Naive thymus-derived CD4-positive, alpha-beta T cell (primary cell): ENCODE data around the gene IP6K1. TPM values are rescaled to one million over a fixed set of nuclear protein-coding genes. Genes with fewer than 3 reads are reported as not detected.
"Not testable (repeated sequence)": the region's sequence is repeated elsewhere in the genome, so short reads cannot be mapped to it uniquely, and the experiment has no call there.

ENCODE experiments used
- ATAC-seq: fragments of 150-1000 bp; cut with Tn5 transposase; 2 replicates; pipeline ENCODE4 v1.10.0; 2021; ENCODE audit warnings: mild to moderate bottlenecking, moderate library complexity
- CTCF ChIA-PET: fragments of 350-600 bp; sonication (Branson Sonifier 250); formaldehyde crosslinking; loops from one replicate; lab custom pipeline; 2021; ENCODE audit warnings: antibody characterized with exemption; lab: Charles Lee
- POLR2A ChIA-PET: fragments of 350-600 bp; sonication (Branson Sonifier 250); formaldehyde crosslinking; loops from one replicate; lab custom pipeline; 2021; ENCODE audit warnings: antibody characterized with exemption, inconsistent platforms; lab: Charles Lee
- DNase-seq, 9 donors: peaks; one replicate each; pipeline versions ENCODE4 v3.0.0 to v3.0.0-alpha.2; 2020 to 2022; ENCODE audit warnings: mixed read lengths in 1 of 9
- H3K27ac ChIP-seq: one replicate; pipeline ENCODE4 v1.7.0; 2013; ENCODE audit warnings: mild to moderate bottlenecking, low read depth, low read length, moderate library complexity
- H3K27me3 ChIP-seq, 2 donors: one replicate each; pipeline ENCODE4 v1.7.0; 2013; ENCODE audit warnings: low read length in 2 of 2, mild to moderate bottlenecking in 2 of 2, moderate library complexity in 2 of 2; ENCODE audit not compliant: control insufficient read depth in 2 of 2, insufficient read depth in 2 of 2
- H3K36me3 ChIP-seq, 3 experiments: 1 replicate in 2 of 3; 2 replicates in 1 of 3; pipeline ENCODE4 v1.7.0; 2013; ENCODE audit warnings: low read length in 3 of 3, mild to moderate bottlenecking in 3 of 3, moderate library complexity in 1 of 3; ENCODE audit not compliant: insufficient read depth in 3 of 3, control insufficient read depth in 2 of 3
- H3K4me1 ChIP-seq, 2 donors: one replicate each; pipeline ENCODE4 v1.7.0; 2013; ENCODE audit warnings: low read length in 2 of 2, mild to moderate bottlenecking in 2 of 2, moderate library complexity in 1 of 2; ENCODE audit not compliant: control insufficient read depth in 2 of 2, insufficient read depth in 2 of 2
- H3K4me3 ChIP-seq: 2 replicates; pipeline ENCODE4 v1.7.0; 2013; ENCODE audit warnings: mild to moderate bottlenecking, low read length
- H3K9me3 ChIP-seq, 3 experiments: 1 replicate in 2 of 3; 2 replicates in 1 of 3; pipeline ENCODE4 v1.7.0; 2013; ENCODE audit warnings: low read length in 3 of 3; ENCODE audit not compliant: control insufficient read depth in 2 of 3
- H3K27ac Mint-ChIP-seq, 9 donors: one replicate each; pipeline ENCODE4 v1.8.0; 2020 to 2022; ENCODE audit warnings: mixed read lengths in 9 of 9, mild to moderate bottlenecking in 8 of 9, moderate library complexity in 5 of 9, inconsistent platforms in 2 of 9
- H3K27me3 Mint-ChIP-seq, 5 donors: one replicate each; pipeline ENCODE4 v1.8.0; 2021 to 2022; ENCODE audit warnings: mixed read lengths in 5 of 5, mild to moderate bottlenecking in 1 of 5
- H3K36me3 Mint-ChIP-seq, 5 donors: one replicate each; pipeline ENCODE4 v1.8.0; 2020 to 2022; ENCODE audit warnings: mixed read lengths in 5 of 5, mild to moderate bottlenecking in 3 of 5, inconsistent platforms in 1 of 5
- H3K4me1 Mint-ChIP-seq, 7 donors: one replicate each; pipeline ENCODE4 v1.8.0; 2020 to 2022; ENCODE audit warnings: mixed read lengths in 7 of 7, mild to moderate bottlenecking in 3 of 7, inconsistent platforms in 1 of 7
- H3K4me3 Mint-ChIP-seq, 10 donors: one replicate each; pipeline ENCODE4 v1.8.0; 2020 to 2022; ENCODE audit warnings: mild to moderate bottlenecking in 10 of 10, mixed read lengths in 10 of 10, moderate library complexity in 6 of 10, inconsistent platforms in 2 of 10
- H3K9me3 Mint-ChIP-seq, 11 donors: one replicate each; pipeline ENCODE4 v1.8.0; 2020 to 2022; ENCODE audit warnings: mixed read lengths in 11 of 11, mild to moderate bottlenecking in 4 of 11, inconsistent platforms in 1 of 11, moderate library complexity in 1 of 11
- intact Hi-C, 2 donors: fragments of 100-400 bp; cut with micrococcal nuclease; formaldehyde crosslinking; loops; one replicate each; pipeline ENCODE4 v1.15.1; 2023
- polyA plus RNA-seq, 2 donors: library from polyadenylated mRNA; unstranded; fragments of 300-500 nt; fragmentation: Illumina TruSeq; gene quantifications; one replicate each; pipeline ENCODE4 v1.2.3, GENCODE V29; 2021
- total RNA-seq, 6 experiments: library from RNA in 5 of 6; stranded (reverse) in 5 of 6; gene quantifications; 1 replicate in 5 of 6; 2 replicates in 1 of 6; pipeline ENCODE4 v1.2.3 and lab custom pipeline; 2021 to 2026

IP6K1 gene
- total and polyA plus RNA-seq, 7 experiments from 2014 or later = 18.4 to 57.0 (median 45.4) TPM

GRCh38 chr3:49782277-49782676 is 4.1 kb downstream of the IP6K1 start:
- ATAC-seq, intact Hi-C loops, H3K9me3 Mint-ChIP-seq, H3K27ac ChIP-seq, H3K9me3 ChIP-seq, DNase-seq, H3K27me3 Mint-ChIP-seq, H3K27me3 ChIP-seq, H3K4me3 ChIP-seq: not testable (repeated sequence)
- Mint-ChIP-seq H3K36me3 (peaks cover 0 to 24% (median 11%) of the 10 kb centered on the region in 5 donors), H3K4me1 (peaks cover 37 to 72% (median 50%) of the 10 kb centered on the region in 7 donors), H3K27ac (peak overlapping the region in 2 of 9 donors; percentile 5 to 80), H3K4me3 (peak overlapping the region in 5 of 10 donors; percentile 6 to 61 (median 25))
- H3K4me1 ChIP-seq = peaks cover 15 to 19% of the 10 kb centered on the region in 2 donors
- ChIA-PET CTCF (interaction anchor here (0.7 to 1.5 kb wide), 3 partner anchors 19 to 58 kb away, joined by 3 to 5 read pairs (median 4); no protein-coding TSS in a partner anchor), POLR2A (interaction anchor here (1.3 kb wide), 1 partner anchor 58 kb away, joined by 3 read pairs; the partner anchor contains the start of gene GMPPB)
- H3K36me3 ChIP-seq = peaks cover 0 to 14% (median 0%) of the 10 kb centered on the region in 3 experiments

- Mint-ChIP-seq H3K4me1 (peaks cover 32 to 68% (median 48%) of the 10 kb centered on the region in 7 donors), H3K4me3 (peak overlapping the region in 4 of 10 donors; percentile 10 to 65 (median 22)), H3K27ac (peak overlapping the region in 2 of 9 donors; percentile 58 to 72), H3K9me3 (no peaks in the 10 kb centered on the region), H3K36me3 (peaks cover 0 to 24% (median 14%) of the 10 kb centered on the region in 5 donors), H3K27me3 (no peaks in the 10 kb centered on the region)
- ChIA-PET CTCF (interaction anchor here (0.7 to 1.5 kb wide), 3 partner anchors 20 to 59 kb away, joined by 3 to 5 read pairs (median 4); no protein-coding TSS in a partner anchor), POLR2A (interaction anchor here (1.1 to 1.3 kb wide), 2 partner anchors 32 to 57 kb away, joined by 3 read pairs; partner anchors contain the start of genes GMPPB and UBA7)
- Histone ChIP-seq H3K36me3 (peaks cover 0 to 19% (median 0%) of the 10 kb centered on the region in 3 experiments), H3K27ac (no peak overlapping the region), H3K27me3 (no peaks in the 10 kb centered on the region), H3K4me1 (peaks cover 13 to 19% of the 10 kb centered on the region in 2 donors), H3K4me3 (no peak overlapping the region), H3K9me3 (no peaks in the 10 kb centered on the region)
- ATAC-seq (no peak), DNase-seq (no peak)
- intact Hi-C loops = no loop called here
Observed at GRCh38 chr3:49781415-49782199, 4.7 kb downstream of the IP6K1 start.

DNA sequence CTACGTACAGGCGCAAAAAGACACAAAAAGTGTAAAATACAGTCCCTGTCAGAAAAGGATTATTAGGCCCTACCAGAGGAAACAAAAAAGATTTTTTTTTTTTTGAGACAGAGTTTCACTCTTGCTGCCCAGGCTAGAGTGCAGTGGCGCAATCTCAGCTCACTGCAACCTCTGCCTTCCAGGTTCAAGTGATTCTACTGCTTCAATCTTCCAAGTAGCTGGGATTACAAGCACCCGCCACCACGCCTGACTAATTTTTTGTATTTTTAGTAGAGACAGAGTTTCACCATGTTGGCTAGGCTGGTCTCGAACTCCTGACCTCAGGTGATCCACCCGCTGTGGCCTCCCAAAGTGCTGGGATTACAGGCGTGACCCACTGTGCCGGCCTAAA is 5.4 kb downstream of the IP6K1 start:
- H3K9me3 Mint-ChIP-seq, H3K4me3 ChIP-seq, H3K27me3 ChIP-seq, DNase-seq, CTCF ChIA-PET, H3K9me3 ChIP-seq, H3K27me3 Mint-ChIP-seq, intact Hi-C loops, H3K27ac ChIP-seq, ATAC-seq: not testable (repeated sequence)
- Mint-ChIP-seq H3K4me1 (peaks cover 32 to 69% (median 51%) of the 10 kb centered on the region in 7 donors), H3K27ac (peak overlapping the region in 3 of 9 donors; percentile 63 to 76 (median 72)), H3K4me3 (peak overlapping the region in 6 of 10 donors; percentile 13 to 70 (median 44)), H3K36me3 (peaks cover 0 to 24% (median 16%) of the 10 kb centered on the region in 5 donors)
- Histone ChIP-seq H3K4me1 (peaks cover 13 to 19% of the 10 kb centered on the region in 2 donors), H3K36me3 (peaks cover 0 to 15% (median 0%) of the 10 kb centered on the region in 3 experiments)
- POLR2A ChIA-PET = interaction anchor here (1.1 to 1.3 kb wide), 2 partner anchors 32 to 57 kb away, joined by 3 read pairs; partner anchors contain the start of genes GMPPB and UBA7

GRCh38 chr3:49780080-49780974 is 6.0 kb downstream of the IP6K1 start:
- peaks cover 13 to 18% of the 10 kb centered on the region in 2 donors for H3K4me1 ChIP-seq
- ATAC-seq (no peak), DNase-seq (peak in 1 of 9 donors; percentile 17)
- Mint-ChIP-seq H3K27ac (peak overlapping the region in 8 of 9 donors; percentile 32 to 79 (median 68)), H3K27me3 (no peaks in the 10 kb centered on the region), H3K9me3 (no peaks in the 10 kb centered on the region), H3K4me3 (peak overlapping the region in 9 of 10 donors; percentile 4 to 81 (median 41)), H3K36me3 (peaks cover 0 to 20% (median 18%) of the 10 kb centered on the region in 5 donors), H3K4me1 (peaks cover 27 to 69% (median 54%) of the 10 kb centered on the region in 7 donors)
- H3K27me3 ChIP-seq = no peaks in the 10 kb centered on the region
- POLR2A ChIA-PET = no interaction called here
- peaks cover 0 to 14% (median 0%) of the 10 kb centered on the region in 3 experiments for H3K36me3 ChIP-seq
- intact Hi-C loops = no loop called here
- no peaks in the 10 kb centered on the region for H3K9me3 ChIP-seq
- no peak overlapping the region for H3K4me3 ChIP-seq
- CTCF ChIA-PET = no interaction called here
- H3K27ac ChIP-seq = no peak overlapping the region

- Mint-ChIP-seq H3K36me3 (peaks cover 0 to 20% (median 18%) of the 10 kb centered on the region in 5 donors), H3K9me3 (no peaks in the 10 kb centered on the region), H3K27ac (peak overlapping the region in 7 of 9 donors; percentile 32 to 79 (median 63)), H3K4me1 (peaks cover 25 to 69% (median 55%) of the 10 kb centered on the region in 7 donors), H3K4me3 (peak overlapping the region in 7 of 10 donors; percentile 4 to 81 (median 21)), H3K27me3 (no peaks in the 10 kb centered on the region)
- no peak overlapping the region for H3K4me3 ChIP-seq
- no peak for DNase-seq
- POLR2A ChIA-PET = no interaction called here
- no peak for ATAC-seq
- H3K9me3 ChIP-seq = no peaks in the 10 kb centered on the region
- H3K36me3 ChIP-seq = peaks cover 0 to 14% (median 0%) of the 10 kb centered on the region in 3 experiments
- H3K4me1 ChIP-seq = peaks cover 11 to 12% of the 10 kb centered on the region in 2 donors
- CTCF ChIA-PET = no interaction called here
- intact Hi-C loops = no loop called here
- no peak overlapping the region for H3K27ac ChIP-seq
- no peaks in the 10 kb centered on the region for H3K27me3 ChIP-seq
Observed at GRCh38 chr3:49779358-49780079, 6.8 kb downstream of the IP6K1 start.
